ENCODE measurements around the gene FBXW5. TPM values are rescaled to one million over a fixed set of nuclear protein-coding genes. Genes with fewer than 3 reads are reported as not detected.

FBXW5 gene
- total and polyA plus RNA-seq, 2 experiments from 2014 or later: 27.0 to 111 TPM

DNA sequence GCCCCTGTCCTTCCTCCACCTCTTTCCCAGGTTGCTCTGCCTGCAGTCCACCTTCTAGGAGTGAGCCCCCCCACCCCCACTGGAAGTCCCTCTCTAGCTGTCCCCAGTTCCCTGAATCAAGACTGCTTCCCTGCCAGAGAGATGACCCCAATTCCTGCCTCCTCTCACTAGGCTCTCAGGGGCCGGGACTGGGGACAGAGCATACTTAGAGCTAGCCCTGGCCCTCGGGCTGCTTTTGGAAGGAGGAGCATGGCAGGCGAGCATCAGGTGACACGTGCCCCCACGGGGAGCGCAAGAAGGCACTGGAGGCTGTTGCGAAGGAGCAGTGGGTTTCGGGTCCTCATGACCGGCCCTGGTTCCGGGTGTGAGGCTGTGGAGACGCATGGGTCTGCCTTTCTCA lies 48.5 kb downstream of the FBXW5 start (continued):
- TF ChIP-seq, protein P1, sequence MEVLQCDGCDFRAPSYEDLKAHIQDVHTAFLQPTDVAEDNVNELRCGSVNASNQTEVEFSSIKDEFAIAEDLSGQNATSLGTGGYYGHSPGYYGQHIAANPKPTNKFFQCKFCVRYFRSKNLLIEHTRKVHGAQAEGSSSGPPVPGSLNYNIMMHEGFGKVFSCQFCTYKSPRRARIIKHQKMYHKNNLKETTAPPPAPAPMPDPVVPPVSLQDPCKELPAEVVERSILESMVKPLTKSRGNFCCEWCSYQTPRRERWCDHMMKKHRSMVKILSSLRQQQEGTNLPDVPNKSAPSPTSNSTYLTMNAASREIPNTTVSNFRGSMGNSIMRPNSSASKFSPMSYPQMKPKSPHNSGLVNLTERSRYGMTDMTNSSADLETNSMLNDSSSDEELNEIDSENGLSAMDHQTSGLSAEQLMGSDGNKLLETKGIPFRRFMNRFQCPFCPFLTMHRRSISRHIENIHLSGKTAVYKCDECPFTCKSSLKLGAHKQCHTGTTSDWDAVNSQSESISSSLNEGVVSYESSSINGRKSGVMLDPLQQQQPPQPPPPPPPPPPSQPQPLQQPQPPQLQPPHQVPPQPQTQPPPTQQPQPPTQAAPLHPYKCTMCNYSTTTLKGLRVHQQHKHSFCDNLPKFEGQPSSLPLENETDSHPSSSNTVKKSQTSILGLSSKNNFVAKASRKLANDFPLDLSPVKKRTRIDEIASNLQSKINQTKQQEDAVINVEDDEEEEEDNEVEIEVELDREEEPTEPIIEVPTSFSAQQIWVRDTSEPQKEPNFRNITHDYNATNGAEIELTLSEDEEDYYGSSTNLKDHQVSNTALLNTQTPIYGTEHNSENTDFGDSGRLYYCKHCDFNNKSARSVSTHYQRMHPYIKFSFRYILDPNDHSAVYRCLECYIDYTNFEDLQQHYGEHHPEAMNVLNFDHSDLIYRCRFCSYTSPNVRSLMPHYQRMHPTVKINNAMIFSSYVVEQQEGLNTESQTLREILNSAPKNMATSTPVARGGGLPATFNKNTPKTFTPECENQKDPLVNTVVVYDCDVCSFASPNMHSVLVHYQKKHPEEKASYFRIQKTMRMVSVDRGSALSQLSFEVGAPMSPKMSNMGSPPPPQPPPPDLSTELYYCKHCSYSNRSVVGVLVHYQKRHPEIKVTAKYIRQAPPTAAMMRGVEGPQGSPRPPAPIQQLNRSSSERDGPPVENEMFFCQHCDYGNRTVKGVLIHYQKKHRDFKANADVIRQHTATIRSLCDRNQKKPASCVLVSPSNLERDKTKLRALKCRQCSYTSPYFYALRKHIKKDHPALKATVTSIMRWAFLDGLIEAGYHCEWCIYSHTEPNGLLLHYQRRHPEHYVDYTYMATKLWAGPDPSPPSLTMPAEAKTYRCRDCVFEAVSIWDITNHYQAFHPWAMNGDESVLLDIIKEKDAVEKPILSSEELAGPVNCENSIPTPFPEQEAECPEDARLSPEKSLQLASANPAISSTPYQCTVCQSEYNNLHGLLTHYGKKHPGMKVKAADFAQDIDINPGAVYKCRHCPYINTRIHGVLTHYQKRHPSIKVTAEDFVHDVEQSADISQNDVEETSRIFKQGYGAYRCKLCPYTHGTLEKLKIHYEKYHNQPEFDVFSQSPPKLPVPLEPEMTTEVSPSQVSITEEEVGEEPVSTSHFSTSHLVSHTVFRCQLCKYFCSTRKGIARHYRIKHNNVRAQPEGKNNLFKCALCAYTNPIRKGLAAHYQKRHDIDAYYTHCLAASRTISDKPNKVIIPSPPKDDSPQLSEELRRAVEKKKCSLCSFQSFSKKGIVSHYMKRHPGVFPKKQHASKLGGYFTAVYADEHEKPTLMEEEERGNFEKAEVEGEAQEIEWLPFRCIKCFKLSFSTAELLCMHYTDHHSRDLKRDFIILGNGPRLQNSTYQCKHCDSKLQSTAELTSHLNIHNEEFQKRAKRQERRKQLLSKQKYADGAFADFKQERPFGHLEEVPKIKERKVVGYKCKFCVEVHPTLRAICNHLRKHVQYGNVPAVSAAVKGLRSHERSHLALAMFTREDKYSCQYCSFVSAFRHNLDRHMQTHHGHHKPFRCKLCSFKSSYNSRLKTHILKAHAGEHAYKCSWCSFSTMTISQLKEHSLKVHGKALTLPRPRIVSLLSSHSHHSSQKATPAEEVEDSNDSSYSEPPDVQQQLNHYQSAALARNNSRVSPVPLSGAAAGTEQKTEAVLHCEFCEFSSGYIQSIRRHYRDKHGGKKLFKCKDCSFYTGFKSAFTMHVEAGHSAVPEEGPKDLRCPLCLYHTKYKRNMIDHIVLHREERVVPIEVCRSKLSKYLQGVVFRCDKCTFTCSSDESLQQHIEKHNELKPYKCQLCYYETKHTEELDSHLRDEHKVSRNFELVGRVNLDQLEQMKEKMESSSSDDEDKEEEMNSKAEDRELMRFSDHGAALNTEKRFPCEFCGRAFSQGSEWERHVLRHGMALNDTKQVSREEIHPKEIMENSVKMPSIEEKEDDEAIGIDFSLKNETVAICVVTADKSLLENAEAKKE (CRISPR knock-in tag; IDR thresholded peaks at IDR 0.05): no peak
- TF ChIP-seq EZH2 (IDR thresholded peaks at IDR 0.05; ENCODE audit: low read depth, unreplicated experiment) (no peak), EZH2phosphoT487 (IDR thresholded peaks at IDR 0.05; ENCODE audit: unreplicated experiment) (no peak)

DNA sequence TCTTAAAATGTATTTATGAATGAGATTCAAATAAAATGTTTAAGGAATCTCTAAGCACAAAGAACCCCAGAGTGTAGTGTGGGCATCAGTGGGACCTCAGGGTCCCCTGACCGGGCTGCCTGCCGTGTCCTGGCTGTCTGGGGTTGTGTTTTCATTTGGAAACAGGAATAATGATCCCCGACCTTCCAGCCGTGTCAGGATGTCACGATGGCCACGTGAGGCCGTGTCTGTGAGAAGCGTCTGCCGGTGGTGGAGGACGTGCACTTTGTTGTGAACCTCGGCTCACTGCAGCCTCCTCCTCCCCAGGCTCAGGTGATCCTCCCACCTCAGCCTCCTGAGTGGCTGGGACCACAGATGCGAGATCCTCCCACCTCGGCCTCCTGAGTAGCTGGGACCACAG lies 53.9 kb downstream of the FBXW5 start:
- H4K20me1 ChIP-seq (replicated peaks; ENCODE audit: insufficient read depth): peaks cover 52% of the 10 kb centered on the region
- Mint-ChIP-seq H3K27me3 (ENCODE audit: insufficient read depth, low read depth, poor library complexity) (peaks cover 14% of the 10 kb centered on the region), H3K9me3 (no peaks in the 10 kb centered on the region), H3K4me1 (peaks cover 7% of the 10 kb centered on the region), H3K4me3 (no peak overlapping the region), H3K36me3 (ENCODE audit: low read depth) (peaks cover 11% of the 10 kb centered on the region), H3K27ac (no peak overlapping the region)
- no peak overlapping the region for H3K4me2 ChIP-seq
- H3K36me3 ChIP-seq (ENCODE audit: insufficient read depth): no peaks in the 10 kb centered on the region
- H3K27me3 ChIP-seq (ENCODE audit: insufficient read depth): no peaks in the 10 kb centered on the region
- no peak for ATAC-seq
- no peak overlapping the region for H3K27ac ChIP-seq (ENCODE audit: low read depth)
- peaks cover 85% of the 10 kb centered on the region for H3K79me2 ChIP-seq (replicated peaks; ENCODE audit: insufficient read depth)
- H3K4me1 ChIP-seq (ENCODE audit: insufficient read depth): peaks cover 7% of the 10 kb centered on the region
- H2AFZ ChIP-seq: no peak overlapping the region
- DNase-seq (ENCODE audit: low spot score): no peak
- no peaks in the 10 kb centered on the region for H3K9me2 ChIP-seq (ENCODE audit: insufficient read depth)
- H3F3A ChIP-seq (replicated peaks; ENCODE audit: low read depth): no peaks in the 10 kb centered on the region
- no peak overlapping the region for H3K4me3 ChIP-seq
- TF ChIP-seq JUNB (IDR thresholded peaks at IDR 0.05; ENCODE audit: unreplicated experiment): no peak
- TF ChIP-seq STAT1 (IDR thresholded peaks at IDR 0.05; ENCODE audit: unreplicated experiment): no peak
- no peak for TF ChIP-seq EZH2phosphoT487 (IDR thresholded peaks at IDR 0.05; ENCODE audit: unreplicated experiment)
- no peak for TF ChIP-seq NANOG (IDR thresholded peaks at IDR 0.05; ENCODE audit: borderline replicate concordance)
- TF ChIP-seq POLR2AphosphoS5 (IDR thresholded peaks at IDR 0.05; ENCODE audit: low read depth): no peak
- TF ChIP-seq CREB1 (CRISPR knock-in tag; IDR thresholded peaks at IDR 0.05; ENCODE audit: low read depth): no peak
- TF ChIP-seq, protein P2, sequence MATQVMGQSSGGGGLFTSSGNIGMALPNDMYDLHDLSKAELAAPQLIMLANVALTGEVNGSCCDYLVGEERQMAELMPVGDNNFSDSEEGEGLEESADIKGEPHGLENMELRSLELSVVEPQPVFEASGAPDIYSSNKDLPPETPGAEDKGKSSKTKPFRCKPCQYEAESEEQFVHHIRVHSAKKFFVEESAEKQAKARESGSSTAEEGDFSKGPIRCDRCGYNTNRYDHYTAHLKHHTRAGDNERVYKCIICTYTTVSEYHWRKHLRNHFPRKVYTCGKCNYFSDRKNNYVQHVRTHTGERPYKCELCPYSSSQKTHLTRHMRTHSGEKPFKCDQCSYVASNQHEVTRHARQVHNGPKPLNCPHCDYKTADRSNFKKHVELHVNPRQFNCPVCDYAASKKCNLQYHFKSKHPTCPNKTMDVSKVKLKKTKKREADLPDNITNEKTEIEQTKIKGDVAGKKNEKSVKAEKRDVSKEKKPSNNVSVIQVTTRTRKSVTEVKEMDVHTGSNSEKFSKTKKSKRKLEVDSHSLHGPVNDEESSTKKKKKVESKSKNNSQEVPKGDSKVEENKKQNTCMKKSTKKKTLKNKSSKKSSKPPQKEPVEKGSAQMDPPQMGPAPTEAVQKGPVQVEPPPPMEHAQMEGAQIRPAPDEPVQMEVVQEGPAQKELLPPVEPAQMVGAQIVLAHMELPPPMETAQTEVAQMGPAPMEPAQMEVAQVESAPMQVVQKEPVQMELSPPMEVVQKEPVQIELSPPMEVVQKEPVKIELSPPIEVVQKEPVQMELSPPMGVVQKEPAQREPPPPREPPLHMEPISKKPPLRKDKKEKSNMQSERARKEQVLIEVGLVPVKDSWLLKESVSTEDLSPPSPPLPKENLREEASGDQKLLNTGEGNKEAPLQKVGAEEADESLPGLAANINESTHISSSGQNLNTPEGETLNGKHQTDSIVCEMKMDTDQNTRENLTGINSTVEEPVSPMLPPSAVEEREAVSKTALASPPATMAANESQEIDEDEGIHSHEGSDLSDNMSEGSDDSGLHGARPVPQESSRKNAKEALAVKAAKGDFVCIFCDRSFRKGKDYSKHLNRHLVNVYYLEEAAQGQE (IDR thresholded peaks at IDR 0.05; ENCODE audit: unreplicated experiment): no peak
- no peak for TF ChIP-seq ZNF114 (CRISPR knock-in tag; IDR thresholded peaks at IDR 0.05)
